ENCODE data around the gene IGFBP2.

Gene IGFBP2

DNA sequence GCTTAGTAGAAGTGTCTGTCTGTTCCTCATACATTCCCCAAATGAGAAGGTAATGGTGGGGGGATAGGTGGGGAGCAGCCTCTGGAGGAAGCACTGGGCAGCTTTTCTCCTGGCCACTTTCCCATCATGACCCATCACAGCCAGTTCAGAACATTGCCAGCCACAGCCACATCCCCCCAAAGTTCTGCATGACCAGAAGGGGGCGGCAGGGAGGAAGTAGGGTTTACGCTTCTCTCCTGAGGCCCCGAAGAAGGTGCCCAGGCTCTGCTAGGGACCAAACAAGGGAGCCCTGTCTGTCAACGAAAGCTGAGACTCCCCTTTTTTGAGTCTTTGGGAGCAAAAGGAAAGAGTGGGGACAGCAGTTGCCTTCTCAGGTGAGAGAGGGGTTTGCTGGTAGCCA, 54.4 kb downstream of the IGFBP2 start:
- peaks cover 9% of the 10 kb centered on the region for H3K4me1 ChIP-seq
- H3K27me3 ChIP-seq, result peaks cover 50% of the 10 kb centered on the region
- no peak overlapping the region for H3K4me3 ChIP-seq
- no peak overlapping the region for H3K9ac ChIP-seq
- H4K20me1 ChIP-seq, result peaks cover 25% of the 10 kb centered on the region
- no peak overlapping the region for H3K27ac ChIP-seq
- no peak overlapping the region for H3K4me2 ChIP-seq
- H3K36me3 ChIP-seq, result no peaks in the 10 kb centered on the region
- no peak for TF ChIP-seq Cebpa-rat (IDR thresholded peaks at IDR 0.05)
- no peaks in the 10 kb centered on the region for H3K9me3 ChIP-seq

DNA sequence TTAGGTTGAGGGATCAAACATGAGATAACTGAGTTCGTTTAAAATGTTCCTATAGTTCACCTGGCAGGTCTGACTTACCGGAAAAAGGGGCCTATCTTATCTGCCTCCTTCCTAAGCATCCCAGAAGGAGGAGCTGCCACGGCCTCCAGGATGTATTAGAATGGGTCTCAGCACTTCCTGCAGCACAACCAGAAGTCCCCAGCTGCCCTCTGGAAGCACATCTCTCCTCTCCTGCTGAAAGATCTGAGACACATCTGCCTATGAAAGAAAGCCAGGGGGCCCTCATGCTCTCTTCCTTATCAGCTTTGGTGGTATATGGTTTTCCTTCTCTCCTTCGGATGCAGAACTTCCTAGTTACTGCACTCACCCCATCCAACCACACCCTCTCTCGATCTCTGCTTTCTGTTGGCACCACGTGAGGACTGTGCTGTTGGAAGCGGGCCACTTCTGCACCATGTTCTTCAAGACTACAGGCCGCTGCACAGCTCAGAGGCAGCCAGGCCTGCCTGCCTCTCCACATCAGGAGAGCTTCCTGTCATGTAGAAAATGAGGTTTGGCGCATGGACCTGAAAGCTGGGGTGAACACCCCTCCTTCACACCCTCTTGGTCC, 55.6 kb downstream of the IGFBP2 start:
- no peak for TF ChIP-seq Cebpa-rat (IDR thresholded peaks at IDR 0.05)
- Histone ChIP-seq H3K27ac (no peak overlapping the region), H4K20me1 (peaks cover 31% of the 10 kb centered on the region), H3K4me2 (no peak overlapping the region), H3K4me1 (peaks cover 16% of the 10 kb centered on the region), H3K36me3 (no peaks in the 10 kb centered on the region), H3K4me3 (no peak overlapping the region), H3K9me3 (no peaks in the 10 kb centered on the region), H3K9ac (no peak overlapping the region), H3K27me3 (peaks cover 60% of the 10 kb centered on the region)

DNA sequence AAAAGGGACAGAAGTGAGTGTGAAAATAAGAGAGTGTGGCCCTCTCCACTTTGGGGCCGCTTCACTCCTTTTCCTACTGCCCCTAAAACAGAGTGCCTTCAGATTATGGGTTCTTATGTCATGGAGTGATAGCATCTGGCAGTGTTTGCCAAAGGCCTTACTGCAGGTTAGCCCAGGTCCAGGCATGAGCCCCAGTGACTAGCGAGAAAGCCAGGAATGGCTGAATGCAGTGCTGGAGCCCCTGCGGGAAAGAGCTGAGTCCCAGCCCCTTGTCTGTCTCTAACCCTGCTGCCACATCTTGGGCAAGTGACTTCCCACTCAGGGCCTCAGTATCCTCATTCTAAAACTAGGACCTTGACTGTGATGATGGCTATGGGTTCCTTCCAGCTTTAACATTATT, 56.2 kb downstream of the IGFBP2 start:
- Histone ChIP-seq H3K9ac (no peak overlapping the region), H4K20me1 (peaks cover 36% of the 10 kb centered on the region), H3K9me3 (no peaks in the 10 kb centered on the region), H3K27ac (no peak overlapping the region), H3K4me1 (peaks cover 21% of the 10 kb centered on the region), H3K4me3 (no peak overlapping the region), H3K36me3 (no peaks in the 10 kb centered on the region), H3K27me3 (peaks cover 65% of the 10 kb centered on the region), H3K4me2 (no peak overlapping the region)
- no peak for TF ChIP-seq Cebpa-rat (IDR thresholded peaks at IDR 0.05)

DNA sequence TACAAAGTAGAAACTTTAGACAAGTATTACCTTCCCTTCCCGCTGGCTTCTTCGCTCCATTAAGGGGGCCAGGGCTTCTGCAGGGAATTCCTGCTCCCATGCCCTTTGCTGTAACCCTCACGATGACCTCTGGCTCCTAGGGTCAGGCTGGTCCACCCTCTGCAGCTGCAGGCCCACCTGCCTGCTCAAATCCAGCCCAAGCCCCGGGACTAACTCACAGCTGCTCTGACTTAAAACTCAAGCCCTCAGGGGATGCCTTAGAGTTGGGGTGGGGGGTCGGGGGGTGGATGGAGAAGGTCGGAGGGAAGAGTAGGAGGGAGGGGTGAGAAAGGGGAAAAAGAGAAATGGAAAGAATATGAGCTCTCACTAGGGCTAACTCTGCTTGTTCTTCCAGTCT, 57.2 kb downstream of the IGFBP2 start:
- Histone ChIP-seq H3K27me3 (peaks cover 76% of the 10 kb centered on the region), H4K20me1 (peaks cover 47% of the 10 kb centered on the region), H3K4me1 (peaks cover 27% of the 10 kb centered on the region), H3K9me3 (no peaks in the 10 kb centered on the region), H3K4me2 (no peak overlapping the region), H3K36me3 (no peaks in the 10 kb centered on the region), H3K9ac (no peak overlapping the region), H3K27ac (no peak overlapping the region), H3K4me3 (no peak overlapping the region)
- TF ChIP-seq Cebpa-rat (IDR thresholded peaks at IDR 0.05), result no peak

DNA sequence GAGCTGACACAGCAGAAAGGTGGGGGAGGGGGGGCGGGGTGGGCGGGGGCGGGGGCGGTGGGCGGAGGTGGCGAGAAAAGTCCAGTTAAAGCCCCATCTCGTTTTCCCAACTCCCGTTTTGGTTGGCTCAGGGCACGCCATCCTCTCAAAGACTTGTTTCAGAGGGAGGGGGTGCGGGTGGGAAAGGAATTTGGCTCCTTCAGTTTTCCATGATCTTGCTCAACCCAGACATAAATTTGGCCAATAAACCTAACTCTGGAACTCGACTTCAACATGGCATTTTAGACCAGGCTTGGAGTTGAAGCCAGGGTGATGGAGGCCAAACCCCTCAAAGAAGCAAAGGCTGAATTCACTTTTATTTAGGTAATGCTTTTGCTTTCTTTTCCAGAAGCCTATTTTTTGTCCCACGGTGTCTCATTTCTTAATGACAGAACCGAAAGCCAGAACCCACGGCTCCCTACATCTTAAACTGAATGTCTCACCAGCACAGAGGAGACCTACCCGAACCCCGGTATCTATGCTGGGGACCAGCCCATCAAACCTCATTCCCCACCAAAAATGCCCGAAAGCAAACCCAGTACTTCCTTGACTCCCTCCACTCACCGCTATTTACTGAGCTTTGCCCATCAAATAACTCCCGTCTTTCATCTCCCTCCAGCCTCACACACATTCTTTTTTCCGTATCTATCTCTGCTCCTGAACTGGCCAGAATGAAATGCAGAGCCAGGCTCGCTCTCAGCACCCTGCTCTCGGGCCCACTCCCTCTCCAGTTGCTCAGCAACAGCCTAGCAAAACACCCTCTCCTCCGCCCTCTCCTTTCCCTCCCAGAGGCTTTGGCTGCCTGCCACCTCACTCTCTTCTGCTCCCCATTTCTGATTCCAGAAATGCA, 57.9 kb downstream of the IGFBP2 start:
- Histone ChIP-seq H4K20me1 (peaks cover 53% of the 10 kb centered on the region), H3K4me2 (no peak overlapping the region), H3K9ac (no peak overlapping the region), H3K4me3 (no peak overlapping the region), H3K4me1 (peaks cover 27% of the 10 kb centered on the region), H3K36me3 (no peaks in the 10 kb centered on the region), H3K9me3 (no peaks in the 10 kb centered on the region), H3K27ac (no peak overlapping the region), H3K27me3 (peaks cover 82% of the 10 kb centered on the region)
- no peak for TF ChIP-seq Cebpa-rat (IDR thresholded peaks at IDR 0.05)

DNA sequence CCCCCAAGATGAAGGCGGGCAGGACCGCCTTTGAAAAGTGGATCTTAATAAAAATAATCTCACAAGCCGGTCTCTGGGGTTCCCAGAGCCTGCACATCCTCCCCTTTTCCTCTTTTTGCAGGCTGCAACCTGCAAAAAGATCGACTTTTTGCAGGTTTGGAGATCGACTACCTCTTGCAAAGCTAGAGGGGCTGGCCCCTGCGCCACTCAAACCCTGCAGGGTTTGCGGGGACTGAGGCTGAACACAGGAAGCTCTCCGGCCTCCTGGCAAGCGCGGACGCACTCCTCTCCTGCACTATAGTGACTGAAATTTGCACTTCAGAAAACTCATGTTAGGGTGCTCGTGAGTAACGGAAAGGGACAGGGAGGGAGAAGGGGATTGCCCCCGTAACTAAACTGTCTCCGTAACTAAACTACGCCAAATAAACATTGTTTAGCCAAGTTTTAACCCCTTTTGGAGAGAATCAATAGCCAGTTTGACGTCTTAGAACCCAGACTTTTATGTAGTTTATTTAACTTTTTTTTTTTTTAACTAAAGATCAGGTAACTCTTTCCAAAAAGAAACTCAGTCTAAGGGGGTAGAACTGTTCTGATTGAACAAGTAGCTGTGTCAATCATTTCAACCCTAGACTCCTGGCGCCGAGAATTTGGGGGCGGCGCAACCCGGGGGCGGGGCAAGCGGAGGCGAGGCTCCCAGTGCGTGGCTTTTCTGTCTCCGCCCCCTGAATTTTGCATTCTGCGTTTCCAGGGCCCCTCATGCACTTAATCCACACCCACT, 59.6 kb downstream of the IGFBP2 start:
- peaks cover 27% of the 10 kb centered on the region for H3K4me1 ChIP-seq
- peak overlapping the region; percentile 96 for H3K4me2 ChIP-seq
- peaks cover 58% of the 10 kb centered on the region for H4K20me1 ChIP-seq
- no peaks in the 10 kb centered on the region for H3K9me3 ChIP-seq
- no peak overlapping the region for H3K27ac ChIP-seq
- H3K36me3 ChIP-seq, result no peaks in the 10 kb centered on the region
- no peak overlapping the region for H3K9ac ChIP-seq
- H3K27me3 ChIP-seq, result peaks cover 91% of the 10 kb centered on the region
- H3K4me3 ChIP-seq, result peak overlapping the region; percentile 59
- no peak for TF ChIP-seq Cebpa-rat (IDR thresholded peaks at IDR 0.05)

DNA sequence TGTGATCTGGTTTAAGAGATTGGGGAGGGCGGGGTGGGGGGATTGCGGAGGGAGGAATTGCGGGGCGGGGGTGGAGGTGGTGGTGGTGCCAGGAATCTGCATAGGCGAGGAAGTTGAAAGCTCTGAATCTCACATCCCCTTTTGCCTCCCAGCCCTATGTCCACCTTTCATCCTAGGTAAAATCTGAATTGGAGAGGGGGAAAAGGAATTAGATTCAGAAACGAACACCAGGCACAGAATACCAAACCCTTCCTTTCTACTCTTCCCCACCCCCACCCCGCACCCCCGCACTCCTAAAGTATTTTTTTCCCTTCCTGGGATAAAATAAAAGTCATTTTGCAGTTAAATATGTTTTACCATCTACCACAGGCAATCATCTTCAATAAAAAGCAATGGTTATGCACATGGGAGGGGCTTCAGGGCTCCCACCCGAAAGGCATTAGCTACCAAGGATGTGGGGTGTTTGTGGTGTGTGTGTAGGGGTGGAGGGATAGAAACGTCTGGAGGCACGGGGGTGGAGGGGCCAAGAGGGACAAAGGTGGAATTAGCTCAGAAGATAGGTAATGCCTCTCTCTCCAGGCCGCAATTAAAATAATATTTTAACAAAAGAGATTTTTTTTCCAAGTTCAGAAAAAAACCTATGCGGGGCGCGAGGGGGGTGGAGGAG, 60.3 kb downstream of the IGFBP2 start:
- TF ChIP-seq Cebpa-rat (IDR thresholded peaks at IDR 0.05), result no peak
- Histone ChIP-seq H3K9me3 (no peaks in the 10 kb centered on the region), H3K4me2 (peak overlapping the region; percentile 96), H3K27ac (no peak overlapping the region), H3K4me3 (peak overlapping the region; percentile 65), H3K27me3 (peaks cover 89% of the 10 kb centered on the region), H3K4me1 (peaks cover 27% of the 10 kb centered on the region), H3K36me3 (no peaks in the 10 kb centered on the region), H4K20me1 (peaks cover 57% of the 10 kb centered on the region), H3K9ac (no peak overlapping the region)

DNA sequence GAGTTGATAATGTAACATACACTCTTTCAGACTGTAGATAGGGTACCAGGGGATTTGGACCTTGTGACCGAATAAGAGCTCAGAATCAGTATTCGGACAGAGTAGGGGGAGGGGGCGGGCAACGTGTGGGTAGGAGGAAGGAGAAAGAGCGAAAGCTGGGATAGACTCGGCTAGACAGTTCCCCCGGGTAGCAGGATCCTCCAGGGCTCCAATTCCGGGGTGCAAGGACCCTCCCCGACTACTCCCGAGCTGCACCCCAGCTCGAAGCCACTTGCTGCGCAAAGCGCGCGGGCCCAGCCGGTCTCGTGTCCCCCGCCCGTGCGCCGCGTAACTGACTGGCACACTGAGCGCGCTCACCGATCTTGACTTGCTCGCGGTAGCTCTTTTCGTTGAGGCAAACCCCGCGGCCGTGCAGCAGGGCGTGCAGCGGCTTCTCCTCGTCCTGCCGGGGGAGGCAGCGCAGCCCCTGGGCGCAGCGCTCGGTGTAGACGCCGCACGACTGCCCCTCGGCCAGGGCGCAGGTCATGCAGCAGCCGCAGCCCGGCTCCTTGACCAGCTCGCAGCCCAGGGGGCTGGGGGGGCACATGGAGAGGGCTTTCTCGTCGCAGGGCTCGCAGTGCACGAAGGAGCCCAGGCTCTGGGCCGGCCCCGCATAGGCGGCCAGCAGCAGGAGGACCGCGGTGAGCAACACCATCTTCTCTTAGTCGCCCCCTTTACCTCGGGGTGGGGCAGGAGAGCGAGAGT, 61.0 kb downstream of the IGFBP2 start:
- Histone ChIP-seq H3K4me1 (peaks cover 27% of the 10 kb centered on the region), H3K4me3 (peak overlapping the region; percentile 65), H3K27ac (no peak overlapping the region), H3K27me3 (peaks cover 82% of the 10 kb centered on the region), H3K9me3 (no peaks in the 10 kb centered on the region), H3K4me2 (peak overlapping the region; percentile 96), H3K9ac (no peak overlapping the region), H4K20me1 (peaks cover 50% of the 10 kb centered on the region), H3K36me3 (no peaks in the 10 kb centered on the region)
- TF ChIP-seq Cebpa-rat (IDR thresholded peaks at IDR 0.05), result no peak

DNA sequence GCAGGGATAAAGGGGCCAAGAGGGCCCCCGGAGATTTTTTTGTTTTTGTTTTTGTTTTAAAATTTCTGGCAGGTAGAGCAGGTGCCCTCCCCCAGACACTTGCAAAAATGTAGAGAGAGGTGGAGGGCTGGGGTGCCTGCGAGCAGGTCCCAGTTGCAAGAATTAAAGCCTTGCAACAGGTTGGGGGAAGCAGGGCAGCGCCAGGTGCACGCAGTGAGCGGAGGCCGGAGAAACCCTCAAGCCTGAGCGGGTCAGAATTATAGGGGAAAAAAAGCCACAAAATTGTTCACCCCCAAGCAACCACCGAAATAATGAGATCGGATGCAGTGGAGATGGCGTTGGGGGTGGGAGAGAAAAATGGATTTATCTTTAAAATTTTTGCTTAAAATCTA, 61.6 kb downstream of the IGFBP2 start:
- Histone ChIP-seq H3K4me3 (peak overlapping the region; percentile 65), H3K9ac (no peak overlapping the region), H3K4me1 (peaks cover 27% of the 10 kb centered on the region), H3K36me3 (no peaks in the 10 kb centered on the region), H3K27ac (no peak overlapping the region), H3K9me3 (no peaks in the 10 kb centered on the region), H3K4me2 (peak overlapping the region; percentile 96), H3K27me3 (peaks cover 76% of the 10 kb centered on the region), H4K20me1 (peaks cover 48% of the 10 kb centered on the region)
- no peak for TF ChIP-seq Cebpa-rat (IDR thresholded peaks at IDR 0.05)

Measured in BLaER1 (cell line).